ENCODE data around the gene VNN1. TPM values are rescaled to one million over a fixed set of nuclear protein-coding genes. Genes with fewer than 3 reads are reported as not detected.

Gene VNN1
- total RNA-seq, 1 experiment from 2014 or later: 1.6 TPM

- Histone ChIP-seq H2AFZ (no peak overlapping the region), H3K9me2 (ENCODE audit: insufficient read depth) (no peaks in the 10 kb centered on the region), H3K9me3 (ENCODE audit: insufficient read depth, low read depth) (0 out of 2 replicates have a peak, but pooled peaks cover 3% of the 10 kb centered on the region), H3K27me3 (ENCODE audit: insufficient read depth, low read depth) (no peaks in the 10 kb centered on the region), H3K4me1 (replicated peaks; ENCODE audit: insufficient read depth) (no peaks in the 10 kb centered on the region), H3K36me3 (ENCODE audit: low read depth) (no peaks in the 10 kb centered on the region), H3K4me2 (no peak overlapping the region), H4K20me1 (ENCODE audit: insufficient read depth) (no peaks in the 10 kb centered on the region), H3F3A (ENCODE audit: insufficient read depth, low read depth) (no peaks in the 10 kb centered on the region), H3K27ac (no peak overlapping the region), H3K4me3 (no peak overlapping the region), H3K79me2 (ENCODE audit: low read depth) (no peaks in the 10 kb centered on the region)
- intact Hi-C loops (cut with micrococcal nuclease; ENCODE audit: unreplicated experiment): no loop called here
- no peak for DNase-seq
- no TSS peak for BruUV-seq (replicated peaks)
- TF ChIP-seq CTCF (conservative IDR thresholded peaks at IDR 0.05): no peak
- TF ChIP-seq EZH2 (IDR thresholded peaks at IDR 0.05; ENCODE audit: low read depth): no peak
- ChIA-PET CTCF (interaction anchor here (0.6 kb wide), 1 partner anchor 95 kb away, joined by 12 read pairs; no protein-coding TSS in a partner anchor), POLR2A (ENCODE audit: unreplicated experiment) (no interaction called here)
Measured at GRCh38 chr6:132703936-132704335, 9.9 kb downstream of the VNN1 start.

- no TSS peak for BruUV-seq (replicated peaks)
- Histone ChIP-seq H3K36me3 (ENCODE audit: low read depth) (no peaks in the 10 kb centered on the region), H4K20me1 (ENCODE audit: insufficient read depth) (no peaks in the 10 kb centered on the region), H3K27ac (no peak overlapping the region), H3F3A (ENCODE audit: insufficient read depth, low read depth) (no peaks in the 10 kb centered on the region), H3K4me1 (replicated peaks; ENCODE audit: insufficient read depth) (no peaks in the 10 kb centered on the region), H3K4me3 (no peak overlapping the region), H3K27me3 (ENCODE audit: insufficient read depth, low read depth) (no peaks in the 10 kb centered on the region), H3K4me2 (no peak overlapping the region), H3K9me3 (ENCODE audit: insufficient read depth, low read depth) (peaks cover 5% of the 10 kb centered on the region; the same call in 1 of the 2 replicates), H2AFZ (no peak overlapping the region), H3K79me2 (ENCODE audit: low read depth) (no peaks in the 10 kb centered on the region), H3K9me2 (ENCODE audit: insufficient read depth) (no peaks in the 10 kb centered on the region)
- POLR2A ChIA-PET (ENCODE audit: unreplicated experiment): no interaction called here
- intact Hi-C loops (cut with micrococcal nuclease; ENCODE audit: unreplicated experiment): no loop called here
- DNase-seq: no peak
- TF ChIP-seq CTCF (conservative IDR thresholded peaks at IDR 0.05): no peak
- no peak for TF ChIP-seq EZH2 (IDR thresholded peaks at IDR 0.05; ENCODE audit: low read depth)
- CTCF ChIA-PET: no interaction called here
Measured at GRCh38 chr6:132698608-132699007, 15.2 kb downstream of the VNN1 start.

- no peak for TF ChIP-seq EZH2 (IDR thresholded peaks at IDR 0.05; ENCODE audit: low read depth)
- TF ChIP-seq CTCF (conservative IDR thresholded peaks at IDR 0.05): no peak
- Histone ChIP-seq H3K27me3 (ENCODE audit: insufficient read depth, low read depth) (no peaks in the 10 kb centered on the region), H2AFZ (no peak overlapping the region), H4K20me1 (ENCODE audit: insufficient read depth) (no peaks in the 10 kb centered on the region), H3K4me3 (no peak overlapping the region), H3K36me3 (ENCODE audit: low read depth) (no peaks in the 10 kb centered on the region), H3K4me1 (replicated peaks; ENCODE audit: insufficient read depth) (no peaks in the 10 kb centered on the region), H3K9me3 (ENCODE audit: insufficient read depth, low read depth) (peaks cover 5% of the 10 kb centered on the region; the same call in 1 of the 2 replicates), H3K27ac (no peak overlapping the region), H3K79me2 (ENCODE audit: low read depth) (no peaks in the 10 kb centered on the region), H3K4me2 (no peak overlapping the region), H3K9me2 (ENCODE audit: insufficient read depth) (no peaks in the 10 kb centered on the region), H3F3A (ENCODE audit: insufficient read depth, low read depth) (no peaks in the 10 kb centered on the region)
- intact Hi-C loops (cut with micrococcal nuclease; ENCODE audit: unreplicated experiment): no loop called here
- ChIA-PET POLR2A (ENCODE audit: unreplicated experiment) (no interaction called here), CTCF (no interaction called here)
- BruUV-seq (replicated peaks): no TSS peak
- no peak for DNase-seq
Measured at GRCh38 chr6:132695773-132696172, 18.1 kb downstream of the VNN1 start.
